NCI-H1092 (cell line): ENCODE data around the gene TYMS.

Experiments
- DNase-seq: peaks from one replicate; lab custom pipeline; 2025; lab: John Stamatoyannopoulos, UW

The TYMS gene

DNA sequence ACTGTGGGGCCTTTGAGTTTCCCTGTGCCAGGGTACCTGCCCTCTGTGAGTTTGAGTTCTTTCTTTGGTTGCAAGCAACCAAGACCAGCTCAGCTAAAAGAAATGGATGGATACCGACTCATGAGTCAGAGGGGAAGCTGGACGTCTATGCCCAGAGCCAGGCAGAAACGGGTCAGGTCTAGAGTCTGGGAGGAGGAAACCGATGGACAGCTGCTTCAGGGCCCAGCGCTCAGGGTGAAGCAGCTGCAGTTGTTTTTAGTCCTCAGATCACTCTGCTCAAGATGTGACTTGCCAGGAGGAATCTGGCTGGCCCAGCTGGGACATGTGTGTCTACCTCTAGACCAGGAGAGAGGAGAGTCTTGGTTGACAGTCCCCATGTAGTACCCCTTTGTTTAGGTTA lies 10.1 kb upstream of the TYMS start:
- no peak for DNase-seq

DNA sequence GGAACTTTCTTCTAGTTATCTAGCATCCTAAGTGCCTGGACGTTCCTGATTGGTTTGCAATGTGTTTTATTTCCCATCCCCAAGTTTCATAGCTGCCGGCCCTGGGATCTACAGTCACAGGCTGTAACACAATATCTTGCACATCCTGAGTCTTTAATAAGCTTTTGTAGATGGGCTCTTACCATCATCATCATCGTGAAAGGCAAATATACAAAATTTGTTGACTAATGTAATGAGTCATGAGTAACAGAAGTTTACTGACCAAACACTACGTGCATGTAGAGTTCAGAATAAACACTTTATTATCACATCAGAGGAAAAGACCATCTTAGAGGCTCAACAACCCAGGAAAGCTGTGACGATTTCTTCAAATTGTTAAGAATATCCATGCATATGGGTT lies 8.1 kb upstream of the TYMS start:
- DNase-seq: no peak

- no peak for DNase-seq
These were observed 7.0 kb upstream of the TYMS start for GRCh38 chr18:650428-650858.

DNA sequence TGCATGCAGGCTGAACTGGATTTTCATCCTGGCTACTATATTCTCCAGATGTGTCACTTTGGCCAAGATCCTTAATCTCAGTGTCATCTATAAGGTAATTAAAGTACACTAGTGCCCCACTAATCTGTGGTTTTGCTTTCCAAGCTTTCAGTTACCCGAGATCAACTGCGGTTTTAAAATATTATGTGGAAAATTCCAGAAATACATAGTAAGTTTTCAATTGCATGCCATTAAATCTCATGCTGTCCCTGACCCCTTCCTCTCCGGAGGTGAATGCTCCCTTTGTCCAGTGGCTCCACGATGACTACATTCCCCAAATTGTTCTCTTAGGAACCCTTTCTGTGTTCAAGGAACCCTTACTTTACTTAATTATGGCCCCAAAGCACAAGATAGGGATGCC lies 5.3 kb upstream of the TYMS start:
- no peak for DNase-seq

DNA sequence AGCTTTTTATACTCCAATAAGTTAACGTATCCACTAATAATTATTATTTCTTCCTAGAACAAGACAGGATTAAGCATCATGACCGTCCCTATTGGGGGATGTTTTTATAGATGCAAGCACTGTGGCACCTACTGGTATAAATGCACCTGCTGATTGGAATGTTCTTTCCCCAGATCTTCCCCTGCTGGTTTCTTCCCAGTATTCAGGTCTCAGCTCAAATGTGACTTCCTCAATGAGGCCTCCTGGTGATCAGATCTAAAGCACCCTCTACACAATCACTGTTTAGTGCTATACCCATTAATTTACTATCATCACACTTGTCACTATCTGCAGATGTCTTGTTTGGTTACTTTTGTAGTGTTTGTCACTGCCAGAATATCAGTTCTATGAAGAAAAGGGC lies 3.9 kb upstream of the TYMS start:
- no peak for DNase-seq

GRCh38 chr18:654601-655000 lies 2.9 kb upstream of the TYMS start:
- no peak for DNase-seq

GRCh38 chr18:655445-655844 lies 2.0 kb upstream of the TYMS start:
- DNase-seq: no peak

DNA sequence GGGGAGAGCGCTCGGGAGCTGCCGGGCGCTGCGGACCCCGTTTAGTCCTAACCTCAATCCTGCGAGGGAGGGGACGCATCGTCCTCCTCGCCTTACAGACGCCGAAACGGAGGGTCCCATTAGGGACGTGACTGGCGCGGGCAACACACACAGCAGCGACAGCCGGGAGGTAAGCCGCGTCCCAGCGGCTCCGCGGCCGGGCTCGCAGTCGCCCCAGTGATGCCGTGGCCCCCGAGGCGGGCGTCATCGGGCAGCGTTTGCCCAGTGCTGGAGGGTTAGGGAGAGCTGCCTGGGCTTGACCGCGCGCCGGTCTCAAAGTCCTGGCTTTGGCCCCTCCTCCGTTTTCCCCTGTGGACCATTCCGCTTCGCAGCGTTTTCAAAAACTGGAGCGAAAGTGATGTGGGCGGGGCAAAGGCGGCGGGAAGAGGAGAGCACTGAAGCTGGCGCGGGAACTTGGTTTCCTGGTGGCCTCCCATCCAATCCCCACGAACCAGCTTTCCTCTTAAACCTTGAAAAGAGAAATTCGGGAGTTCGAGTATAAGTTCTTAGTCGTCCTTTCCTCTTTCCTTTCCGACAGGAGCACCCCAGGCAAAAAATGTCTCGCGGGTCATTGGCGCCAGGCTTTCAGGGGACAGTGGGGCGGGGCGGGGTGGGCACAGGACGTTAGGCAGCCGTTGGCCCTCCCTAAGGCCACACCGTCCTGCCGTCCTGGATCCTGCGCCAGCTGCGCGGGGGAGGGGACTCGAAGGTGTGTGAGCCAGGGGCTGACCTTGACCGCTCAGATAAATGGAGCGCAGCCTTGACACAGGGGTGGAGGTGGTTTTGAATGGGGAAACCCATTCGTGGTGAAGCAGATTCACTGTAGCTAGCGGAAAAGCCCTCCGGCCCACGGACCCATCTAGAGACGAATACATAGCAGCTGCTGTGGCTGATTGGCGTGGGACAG lies 821 bp downstream of the TYMS start:
- DNase-seq: peak; percentile 76

DNA sequence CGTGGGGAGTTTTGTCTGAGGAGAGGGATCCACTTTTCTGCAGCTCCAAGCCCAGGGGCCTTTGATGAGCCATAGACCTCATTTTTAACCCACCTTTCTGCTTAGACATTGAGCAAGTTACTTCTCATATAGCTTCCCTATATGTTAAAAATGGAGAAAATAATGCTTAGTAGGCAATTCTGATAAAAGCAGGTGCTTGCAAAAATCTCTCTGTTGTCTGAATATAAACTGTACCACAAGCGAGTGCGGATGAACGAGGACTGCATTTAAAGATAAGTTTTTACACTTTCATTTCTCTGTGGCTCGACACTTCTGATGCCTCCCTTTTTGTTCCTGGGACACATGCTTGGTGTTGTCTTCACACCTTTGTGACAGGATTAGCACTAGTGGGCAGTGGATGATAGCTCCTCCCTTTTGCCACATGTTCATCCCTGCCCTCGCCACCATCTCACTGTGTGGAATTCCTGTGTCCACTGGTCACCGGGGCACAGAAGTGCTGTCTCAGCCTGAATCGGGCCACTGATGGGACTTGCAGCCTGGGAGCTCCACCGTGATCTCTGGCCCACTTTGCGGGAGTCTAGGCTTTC lies 1.6 kb downstream of the TYMS start:
- DNase-seq: no peak

GRCh38 chr18:659597-659996 lies 2.1 kb downstream of the TYMS start:
- no peak for DNase-seq

DNA sequence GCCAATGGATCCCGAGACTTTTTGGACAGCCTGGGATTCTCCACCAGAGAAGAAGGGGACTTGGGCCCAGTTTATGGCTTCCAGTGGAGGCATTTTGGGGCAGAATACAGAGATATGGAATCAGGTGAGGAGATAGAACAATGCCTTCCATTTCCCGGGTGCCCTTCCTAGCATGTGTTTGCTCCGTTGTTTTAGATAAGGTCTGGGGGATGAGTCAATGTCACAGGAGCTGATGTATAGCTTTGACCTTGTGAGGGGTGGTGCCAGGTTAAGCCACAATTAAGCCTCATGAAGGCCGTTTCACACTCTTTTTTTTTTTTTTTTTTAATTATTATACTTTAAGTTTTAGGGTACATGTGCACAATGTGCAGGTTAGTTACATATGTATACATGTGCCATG lies 4.7 kb downstream of the TYMS start:
- DNase-seq: no peak

GRCh38 chr18:666177-666576 lies 8.7 kb downstream of the TYMS start:
- no peak for DNase-seq

DNA sequence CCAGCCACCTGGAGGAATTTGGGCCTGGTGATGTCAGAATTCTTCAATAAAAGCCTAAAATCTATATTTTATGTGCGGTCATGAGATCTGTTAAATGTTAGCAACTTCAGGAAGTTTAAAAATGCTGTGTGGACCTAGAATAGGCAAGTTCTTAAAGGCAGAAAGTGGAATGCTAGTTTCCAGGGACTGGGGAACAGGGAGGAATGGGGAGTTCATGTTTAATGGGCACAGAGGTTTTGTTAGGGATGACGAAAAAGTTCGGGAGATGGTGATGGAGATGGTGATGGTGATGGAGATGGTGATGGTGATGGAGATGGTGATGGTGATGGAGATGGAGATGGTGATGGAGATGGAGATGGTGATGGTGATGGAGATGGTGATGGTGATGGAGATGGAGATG lies 9.2 kb downstream of the TYMS start:
- DNase-seq: no peak

GRCh38 chr18:668260-668659 lies 10.8 kb downstream of the TYMS start:
- no peak for DNase-seq

GRCh38 chr18:669077-669476 lies 11.6 kb downstream of the TYMS start:
- no peak for DNase-seq

DNA sequence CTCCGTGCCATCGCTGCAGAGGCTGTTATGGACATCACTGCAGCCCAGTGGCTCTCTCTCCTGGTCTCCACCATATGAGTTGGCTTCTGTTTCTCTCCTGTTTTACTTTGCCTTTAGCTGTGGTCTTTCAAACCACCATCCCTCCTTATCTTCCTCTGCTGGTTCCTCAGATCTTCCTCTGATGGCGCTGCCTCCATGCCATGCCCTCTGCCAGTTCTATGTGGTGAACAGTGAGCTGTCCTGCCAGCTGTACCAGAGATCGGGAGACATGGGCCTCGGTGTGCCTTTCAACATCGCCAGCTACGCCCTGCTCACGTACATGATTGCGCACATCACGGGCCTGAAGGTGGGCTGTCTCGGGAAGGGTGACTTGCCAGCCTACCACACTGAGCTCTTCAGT lies 13.1 kb downstream of the TYMS start:
- no peak for DNase-seq

DNA sequence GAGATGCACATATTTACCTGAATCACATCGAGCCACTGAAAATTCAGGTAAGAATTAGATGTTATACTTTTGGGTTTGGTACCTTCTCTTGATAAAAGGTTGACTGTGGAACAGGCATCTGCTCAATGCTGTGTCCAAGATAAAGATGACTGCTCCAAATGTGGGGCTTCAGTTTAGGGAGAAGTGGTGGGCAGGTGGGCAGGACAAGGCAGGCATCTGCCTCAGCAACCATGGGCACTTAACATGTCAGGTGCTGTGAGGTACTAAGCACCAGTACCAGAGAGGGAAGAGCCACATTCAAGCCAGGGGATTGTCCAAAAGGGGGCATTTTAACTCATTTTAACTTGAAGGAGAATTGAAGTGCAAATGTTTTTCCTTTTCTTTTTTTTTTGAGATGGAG lies 14.0 kb downstream of the TYMS start:
- no peak for DNase-seq

DNA sequence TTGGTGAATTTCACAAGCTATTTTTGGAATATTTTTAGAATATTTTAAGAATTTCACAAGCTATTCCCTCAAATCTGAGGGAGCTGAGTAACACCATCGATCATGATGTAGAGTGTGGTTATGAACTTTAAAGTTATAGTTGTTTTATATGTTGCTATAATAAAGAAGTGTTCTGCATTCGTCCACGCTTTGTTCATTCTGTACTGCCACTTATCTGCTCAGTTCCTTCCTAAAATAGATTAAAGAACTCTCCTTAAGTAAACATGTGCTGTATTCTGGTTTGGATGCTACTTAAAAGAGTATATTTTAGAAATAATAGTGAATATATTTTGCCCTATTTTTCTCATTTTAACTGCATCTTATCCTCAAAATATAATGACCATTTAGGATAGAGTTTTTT lies 15.9 kb downstream of the TYMS start:
- no peak for DNase-seq

DNA sequence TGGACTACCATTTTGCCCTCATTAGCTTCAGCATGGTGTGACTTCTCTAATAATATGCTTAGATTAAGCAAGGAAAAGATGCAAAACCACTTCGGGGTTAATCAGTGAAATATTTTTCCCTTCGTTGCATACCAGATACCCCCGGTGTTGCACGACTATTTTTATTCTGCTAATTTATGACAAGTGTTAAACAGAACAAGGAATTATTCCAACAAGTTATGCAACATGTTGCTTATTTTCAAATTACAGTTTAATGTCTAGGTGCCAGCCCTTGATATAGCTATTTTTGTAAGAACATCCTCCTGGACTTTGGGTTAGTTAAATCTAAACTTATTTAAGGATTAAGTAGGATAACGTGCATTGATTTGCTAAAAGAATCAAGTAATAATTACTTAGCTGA lies 16.3 kb downstream of the TYMS start:
- DNase-seq: no peak

- DNase-seq: no peak
These were observed 17.9 kb downstream of the TYMS start for GRCh38 chr18:675307-675706.

GRCh38 chr18:676069-676468 lies 18.6 kb downstream of the TYMS start:
- DNase-seq: no peak

GRCh38 chr18:676736-677135 lies 19.3 kb downstream of the TYMS start:
- DNase-seq: no peak

DNA sequence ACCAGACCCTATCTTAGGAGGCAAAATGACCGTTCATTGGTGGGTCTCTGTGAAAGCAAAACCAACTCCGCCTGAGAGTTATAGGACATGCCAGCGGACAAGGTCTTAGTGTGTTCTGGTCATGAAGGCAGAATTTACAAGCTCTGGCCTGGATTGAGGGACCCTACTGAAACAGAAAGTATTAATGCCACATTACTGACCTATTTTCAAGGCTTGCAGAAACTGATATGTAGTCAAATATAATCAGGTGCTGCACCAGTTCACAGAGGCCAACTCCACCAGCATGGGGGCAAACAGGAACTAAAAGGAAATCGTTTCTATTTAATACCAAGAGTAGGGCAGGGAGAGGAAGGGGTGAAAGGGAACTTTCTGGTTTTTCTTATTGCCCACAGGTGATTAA lies 19.7 kb downstream of the TYMS start:
- no peak for DNase-seq

DNA sequence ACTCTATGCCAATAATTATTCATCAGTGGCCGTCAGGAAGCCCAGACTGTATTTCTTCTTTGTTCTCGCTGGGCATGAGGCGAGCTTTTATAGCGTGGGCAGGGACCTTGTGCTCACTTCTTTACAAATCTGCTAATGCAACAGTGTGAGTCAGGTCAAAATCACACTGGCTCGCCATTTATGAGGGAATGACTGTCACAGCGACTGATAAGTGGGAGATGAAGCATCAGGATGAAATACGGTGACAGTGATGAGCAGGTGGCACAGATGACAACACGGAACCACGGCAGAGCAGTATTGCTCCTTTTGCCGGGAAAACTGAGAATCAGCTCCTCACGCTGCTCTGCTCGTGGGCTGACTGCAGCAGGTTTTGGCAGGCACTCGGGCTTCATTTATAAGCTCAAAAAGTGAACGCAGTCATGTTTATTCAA lies 20.5 kb downstream of the TYMS start:
- no peak for DNase-seq
